PC-9 (cell line): Measurements from ENCODE around the gene CDK8. TPM values are rescaled to one million over a fixed set of nuclear protein-coding genes. Genes with fewer than 3 reads are reported as not detected.

Experiments
- BruUV-seq: library from RNA; stranded (reverse); fragments of 400-500 nt; replicated peaks from 2 replicates; lab custom pipeline; 2021; lab: Mats Ljungman, UMichigan
- CTCF ChIA-PET: fragments of 300-600 bp; sonication (Branson Sonifier 250); formaldehyde crosslinking; loops from one replicate; lab custom pipeline; 2022; ENCODE audit warnings: antibody characterized with exemption; lab: Charles Lee
- POLR2A ChIA-PET: fragments of 300-600 bp; sonication (Branson Sonifier 250); formaldehyde crosslinking; loops from one replicate; lab custom pipeline; 2022; ENCODE audit warnings: antibody characterized with exemption; ENCODE audit not compliant: unreplicated experiment; lab: Charles Lee
- DNase-seq, 2 experiments: peaks; one replicate each; pipeline versions ENCODE4 v3.0.0 to v3.0.0-alpha.2; 2015 to 2022; ENCODE audit warnings: mixed read lengths in 1 of 2
- H2AFZ ChIP-seq: fragments of 200-600 bp; sonication (generic); 2 replicates; pipeline ENCODE4 v1.8.1; 2017; ENCODE audit warnings: antibody characterized with exemption
- H3F3A ChIP-seq: fragments of 200-600 bp; sonication (generic); 2 replicates; pipeline ENCODE4 v1.8.1; 2017; ENCODE audit warnings: antibody characterized with exemption, mild to moderate bottlenecking, low read depth; ENCODE audit not compliant: insufficient read depth
- H3K27ac ChIP-seq: fragments of 200-600 bp; sonication (generic); 2 replicates; pipeline ENCODE4 v1.6.1; 2016; ENCODE audit warnings: mixed run types
- H3K27me3 ChIP-seq: fragments of 200-600 bp; sonication (generic); 2 replicates; pipeline ENCODE4 v1.6.1; 2016; ENCODE audit warnings: low read depth, mixed run types; ENCODE audit not compliant: insufficient read depth
- H3K36me3 ChIP-seq: fragments of 200-600 bp; sonication (generic); 2 replicates; pipeline ENCODE4 v1.6.1; 2016; ENCODE audit warnings: low read depth, mixed run types
- H3K4me1 ChIP-seq: fragments of 200-600 bp; sonication (generic); replicated peaks from 2 replicates; pipeline ENCODE4 v1.6.1; 2016; ENCODE audit warnings: mixed run types; ENCODE audit not compliant: insufficient read depth
- H3K4me2 ChIP-seq: fragments of 200-600 bp; sonication (generic); 2 replicates; pipeline ENCODE4 v1.6.1; 2017; ENCODE audit warnings: mixed run types
- H3K4me3 ChIP-seq: fragments of 200-600 bp; sonication (generic); 2 replicates; pipeline ENCODE4 v1.6.1; 2016; ENCODE audit warnings: mixed run types
- H3K79me2 ChIP-seq: fragments of 200-600 bp; sonication (generic); 2 replicates; pipeline ENCODE4 v1.6.1; 2017; ENCODE audit warnings: low read depth, mixed run types
- H3K9me2 ChIP-seq: fragments of 200-600 bp; sonication (generic); 2 replicates; pipeline ENCODE4 v1.8.1; 2017; ENCODE audit warnings: mild to moderate bottlenecking; ENCODE audit not compliant: insufficient read depth
- H3K9me3 ChIP-seq: fragments of 200-600 bp; sonication (generic); 2 replicates; pipeline ENCODE4 v1.8.1; 2016; ENCODE audit warnings: low read depth; ENCODE audit not compliant: insufficient read depth
- H4K20me1 ChIP-seq: fragments of 200-600 bp; sonication (generic); 2 replicates; pipeline ENCODE4 v1.8.1; 2017; ENCODE audit not compliant: insufficient read depth
- CTCF ChIP-seq: fragments of 200-600 bp; sonication (generic); conservative IDR thresholded peaks from 2 replicates; pipeline ENCODE4 v1.6.1; 2017; ENCODE audit warnings: mixed run types, antibody characterized with exemption, mild to moderate bottlenecking, moderate library complexity
- EZH2 ChIP-seq: fragments of 200-600 bp; sonication (generic); IDR thresholded peaks from 2 replicates; pipeline ENCODE4 v1.8.0; 2017; ENCODE audit warnings: antibody characterized with exemption, low read depth
- intact Hi-C: fragments of 100-400 bp; cut with micrococcal nuclease; formaldehyde crosslinking; loops from one replicate; pipeline ENCODE4 v1.10.0; 2022; ENCODE audit not compliant: unreplicated experiment
- total RNA-seq: library from RNA; stranded (reverse); gene quantifications from 2 replicates; pipeline ENCODE4 v1.2.3, GENCODE V29; 2021

CDK8 gene
- total RNA-seq, 1 experiment from 2014 or later, result 14.8 TPM

DNA sequence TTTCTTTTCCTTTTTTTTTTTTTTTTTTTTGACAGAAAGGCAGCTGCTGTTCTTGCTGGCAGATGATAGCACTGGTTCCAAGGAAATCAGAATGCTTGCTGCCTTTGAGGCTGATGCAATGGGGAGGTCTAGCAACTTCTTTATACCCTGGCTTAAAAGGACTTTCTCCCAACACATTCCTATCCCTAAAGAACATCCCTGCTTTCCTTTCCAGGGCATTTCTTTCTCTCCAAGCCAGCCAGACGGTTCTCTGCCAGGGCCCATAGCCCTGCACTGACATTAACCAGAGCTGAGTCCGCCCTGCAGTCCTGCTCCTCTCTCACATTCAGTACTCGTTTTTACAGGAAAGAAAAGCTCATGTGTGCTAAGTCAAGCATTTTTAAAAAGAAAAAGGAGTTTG is 169.7 kb downstream of the CDK8 start:
- ChIA-PET CTCF (no interaction called here), POLR2A (no interaction called here)
- Histone ChIP-seq H3K4me2 (no peak overlapping the region), H3K9me3 (no peaks in the 10 kb centered on the region), H4K20me1 (no peaks in the 10 kb centered on the region), H2AFZ (no peak overlapping the region), H3K27ac (no peak overlapping the region), H3F3A (no peaks in the 10 kb centered on the region), H3K36me3 (no peaks in the 10 kb centered on the region), H3K4me1 (no peaks in the 10 kb centered on the region), H3K27me3 (no peaks in the 10 kb centered on the region), H3K9me2 (no peaks in the 10 kb centered on the region), H3K79me2 (no peaks in the 10 kb centered on the region), H3K4me3 (no peak overlapping the region)
- DNase-seq, result no peak
- intact Hi-C loops, result no loop called here
- no TSS peak for BruUV-seq
- TF ChIP-seq EZH2, result no peak
- TF ChIP-seq CTCF, result no peak

DNA sequence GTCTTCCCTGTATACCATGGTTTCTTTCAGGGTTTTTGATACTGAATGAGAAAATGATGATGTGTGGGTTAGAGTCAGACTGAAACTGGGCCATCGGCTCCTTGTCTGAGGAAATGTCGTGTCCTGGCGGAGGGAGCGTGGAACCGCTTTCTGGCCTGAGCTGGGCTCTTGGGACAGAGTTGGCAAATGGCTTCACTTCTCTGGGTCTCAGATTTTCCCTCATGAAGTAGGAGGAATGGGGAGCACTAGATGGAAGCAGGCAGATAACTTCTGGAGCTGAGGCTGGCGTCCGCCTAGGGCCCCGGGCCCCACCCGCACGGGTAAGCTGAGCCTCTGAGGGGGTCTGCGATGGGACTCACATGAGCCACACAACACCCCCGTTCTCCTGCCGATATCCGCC is 170.3 kb downstream of the CDK8 start:
- TF ChIP-seq CTCF, result no peak
- Histone ChIP-seq H4K20me1 (no peaks in the 10 kb centered on the region), H3K79me2 (no peaks in the 10 kb centered on the region), H3K4me2 (no peak overlapping the region), H3K9me3 (no peaks in the 10 kb centered on the region), H2AFZ (no peak overlapping the region), H3K27ac (no peak overlapping the region), H3K4me3 (no peak overlapping the region), H3K9me2 (no peaks in the 10 kb centered on the region), H3F3A (no peaks in the 10 kb centered on the region), H3K27me3 (no peaks in the 10 kb centered on the region), H3K4me1 (no peaks in the 10 kb centered on the region), H3K36me3 (no peaks in the 10 kb centered on the region)
- POLR2A ChIA-PET, result no interaction called here
- no peak for DNase-seq
- intact Hi-C loops, result no loop called here
- CTCF ChIA-PET, result no interaction called here
- BruUV-seq, result no TSS peak

DNA sequence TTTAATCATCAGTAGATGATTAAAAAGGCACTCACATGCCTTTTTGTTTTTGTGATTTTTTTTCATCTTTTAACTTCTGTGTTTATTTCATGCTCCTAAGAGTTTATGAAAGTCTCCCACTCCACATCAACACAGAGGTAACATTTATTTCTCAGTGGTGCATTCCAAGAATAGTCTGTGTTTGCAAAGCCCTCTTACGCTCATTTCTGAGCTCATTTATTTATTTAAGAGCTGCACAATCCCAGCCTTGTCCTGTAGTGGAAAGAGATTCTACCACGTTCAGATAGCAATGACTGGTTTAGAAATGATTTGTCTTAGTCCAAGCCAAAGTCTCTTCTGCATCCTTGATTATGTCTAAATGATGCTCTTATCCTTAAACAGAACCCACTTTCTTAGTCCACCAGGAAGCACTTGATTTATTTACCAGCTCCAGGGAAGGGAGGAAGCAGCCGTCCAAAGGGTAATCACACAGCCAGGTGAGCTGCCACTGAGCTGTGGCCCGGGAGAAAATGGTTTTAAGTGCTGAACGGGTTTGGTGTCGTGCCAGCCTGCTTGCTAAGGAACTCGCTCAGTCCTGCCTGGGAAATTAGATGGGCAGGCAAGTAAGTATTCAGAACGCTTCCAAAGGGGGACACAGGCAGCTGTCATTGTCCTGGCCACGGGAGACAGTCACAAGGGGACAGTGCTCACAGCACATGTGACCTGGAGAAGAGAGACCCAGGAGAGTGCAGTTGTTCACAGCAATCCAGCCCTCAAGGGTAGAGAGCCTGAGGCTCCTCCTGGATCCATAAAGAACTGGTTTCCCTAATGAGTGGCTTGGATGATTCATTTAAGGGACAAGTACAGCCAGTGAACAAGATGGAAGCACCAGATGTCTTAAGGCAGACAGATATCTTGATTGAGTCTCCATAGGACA is 171.8 kb downstream of the CDK8 start:
- ChIA-PET POLR2A (no interaction called here), CTCF (interaction anchor here (0.5 kb wide), 1 partner anchor 56 kb away, joined by 9 read pairs; no protein-coding TSS in a partner anchor)
- Histone ChIP-seq H4K20me1 (no peaks in the 10 kb centered on the region), H2AFZ (no peak overlapping the region), H3K4me3 (no peak overlapping the region), H3K9me2 (no peaks in the 10 kb centered on the region), H3K79me2 (no peaks in the 10 kb centered on the region), H3K36me3 (no peaks in the 10 kb centered on the region), H3K27ac (no peak overlapping the region), H3K4me2 (no peak overlapping the region), H3K9me3 (no peaks in the 10 kb centered on the region), H3K4me1 (no peaks in the 10 kb centered on the region), H3F3A (no peaks in the 10 kb centered on the region), H3K27me3 (no peaks in the 10 kb centered on the region)
- intact Hi-C loops, result no loop called here
- TF ChIP-seq CTCF, result no peak
- no peak for TF ChIP-seq EZH2
- DNase-seq, result no peak
- BruUV-seq, result no TSS peak
